LNCAP (cell line): ENCODE data around the gene IP6K3.
A peak's percentile ranks its signal among the peaks of the same experiment; 100 is the strongest.

Source experiments
- TF ChIP-seq, protein P1 (sequence below): fragments of 450-650 bp; IDR thresholded peaks from 2 replicates; pipeline ENCODE4 v1.5.1; 2017; ENCODE audit warnings: mild to moderate bottlenecking

The IP6K3 gene

DNA sequence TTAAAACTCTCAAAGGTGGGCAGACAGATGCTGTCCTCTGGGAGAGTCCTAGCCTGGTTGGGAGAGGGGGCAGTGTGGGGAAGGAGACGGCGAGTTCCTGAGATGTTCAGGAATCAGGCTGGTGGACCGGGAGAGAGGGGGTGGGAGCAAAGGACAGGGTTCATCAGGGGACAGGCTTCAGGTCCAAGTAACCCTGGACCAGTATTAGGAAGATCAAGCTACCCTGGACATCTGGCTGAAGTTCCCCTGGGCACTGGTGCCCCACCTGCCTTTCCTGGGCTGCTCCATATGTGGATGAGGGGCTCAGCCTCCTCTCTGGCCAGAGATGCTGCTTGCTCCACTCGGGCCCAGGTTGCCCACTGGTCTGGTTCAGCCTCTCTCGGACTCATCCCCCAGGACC, 1.1 kb upstream of the IP6K3 start:
- TF ChIP-seq, protein P1, sequence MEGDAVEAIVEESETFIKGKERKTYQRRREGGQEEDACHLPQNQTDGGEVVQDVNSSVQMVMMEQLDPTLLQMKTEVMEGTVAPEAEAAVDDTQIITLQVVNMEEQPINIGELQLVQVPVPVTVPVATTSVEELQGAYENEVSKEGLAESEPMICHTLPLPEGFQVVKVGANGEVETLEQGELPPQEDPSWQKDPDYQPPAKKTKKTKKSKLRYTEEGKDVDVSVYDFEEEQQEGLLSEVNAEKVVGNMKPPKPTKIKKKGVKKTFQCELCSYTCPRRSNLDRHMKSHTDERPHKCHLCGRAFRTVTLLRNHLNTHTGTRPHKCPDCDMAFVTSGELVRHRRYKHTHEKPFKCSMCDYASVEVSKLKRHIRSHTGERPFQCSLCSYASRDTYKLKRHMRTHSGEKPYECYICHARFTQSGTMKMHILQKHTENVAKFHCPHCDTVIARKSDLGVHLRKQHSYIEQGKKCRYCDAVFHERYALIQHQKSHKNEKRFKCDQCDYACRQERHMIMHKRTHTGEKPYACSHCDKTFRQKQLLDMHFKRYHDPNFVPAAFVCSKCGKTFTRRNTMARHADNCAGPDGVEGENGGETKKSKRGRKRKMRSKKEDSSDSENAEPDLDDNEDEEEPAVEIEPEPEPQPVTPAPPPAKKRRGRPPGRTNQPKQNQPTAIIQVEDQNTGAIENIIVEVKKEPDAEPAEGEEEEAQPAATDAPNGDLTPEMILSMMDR = no peak

DNA sequence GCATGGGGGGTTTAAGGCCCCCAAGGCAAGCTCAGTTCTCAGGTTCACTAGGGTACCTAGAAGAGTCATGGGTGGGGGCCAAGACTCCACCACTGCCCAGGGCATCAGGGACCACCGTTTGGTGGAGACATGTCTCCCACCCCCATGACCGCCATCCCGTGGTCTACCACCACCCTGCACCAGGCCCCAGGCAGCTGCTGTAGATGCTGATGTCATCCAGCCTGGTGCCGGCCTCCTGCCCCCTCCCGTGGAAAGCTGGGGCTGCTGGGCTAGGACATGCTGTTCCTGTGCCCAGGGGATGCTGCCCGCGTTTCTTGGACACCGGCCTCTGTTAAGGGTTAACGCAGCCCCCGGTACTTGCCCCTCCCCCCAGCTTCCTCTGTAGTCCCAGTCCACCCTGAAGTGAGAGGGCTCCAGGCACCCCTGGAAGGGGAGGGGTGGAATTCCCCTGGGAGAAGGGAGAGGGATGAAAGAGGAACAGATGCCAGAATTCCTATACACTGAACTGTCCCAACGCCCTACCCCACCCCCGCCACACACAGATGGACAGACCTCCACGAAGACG, 587 bp downstream of the IP6K3 start:
- TF ChIP-seq, protein P1 = no peak

DNA sequence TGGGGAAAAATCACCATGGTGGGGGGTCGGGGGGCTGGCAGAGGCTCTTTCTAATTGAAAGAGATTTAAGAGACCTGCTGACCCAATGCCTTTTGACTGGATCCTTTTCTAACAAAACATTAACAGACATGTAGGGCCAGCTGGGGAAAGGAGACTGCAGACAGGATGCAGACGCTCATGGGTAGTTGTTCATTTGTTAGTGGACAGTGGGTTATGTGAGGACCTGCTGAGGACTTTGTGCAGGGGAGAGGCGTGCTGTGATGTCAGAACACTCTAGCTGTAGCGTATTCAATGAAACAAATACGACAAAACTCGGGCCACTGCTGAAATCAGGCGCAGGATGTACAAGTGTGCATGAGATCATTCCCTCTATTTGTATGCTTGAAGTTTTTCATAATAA, 1.2 kb downstream of the IP6K3 start:
- TF ChIP-seq, protein P1 = no peak

DNA sequence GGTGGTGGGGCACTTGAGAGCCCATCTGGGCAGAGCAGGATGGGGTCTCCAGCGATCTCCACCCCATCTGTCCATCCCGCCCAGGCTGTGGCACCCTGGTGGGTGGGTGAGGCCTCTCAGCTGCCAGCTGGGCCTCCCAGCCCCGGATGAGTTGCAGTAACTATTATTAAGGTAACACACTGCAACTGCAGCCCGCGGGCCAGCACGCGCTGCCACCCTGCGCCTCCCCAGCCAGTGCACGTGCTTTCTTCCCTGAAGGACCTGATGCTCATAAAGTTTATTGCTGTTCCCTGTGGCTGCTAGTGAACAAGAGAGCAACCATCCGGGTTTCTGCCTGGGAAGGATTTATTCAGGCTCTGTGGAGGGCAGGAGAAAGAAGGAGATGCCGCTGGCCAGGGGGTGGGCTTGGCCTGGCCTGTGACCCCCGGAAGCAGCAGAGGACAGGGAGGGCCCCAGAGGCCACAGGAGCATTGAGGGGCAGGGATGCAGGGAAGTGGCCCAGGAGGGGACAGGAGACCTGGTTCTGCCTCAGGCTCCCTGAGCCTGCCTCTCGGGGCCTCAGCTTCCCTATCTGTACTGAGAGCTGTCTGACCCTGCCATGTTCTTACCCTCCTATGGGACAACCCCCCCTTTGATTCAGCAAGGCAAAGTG, 1.7 kb downstream of the IP6K3 start:
- TF ChIP-seq, protein P1 = no peak

DNA sequence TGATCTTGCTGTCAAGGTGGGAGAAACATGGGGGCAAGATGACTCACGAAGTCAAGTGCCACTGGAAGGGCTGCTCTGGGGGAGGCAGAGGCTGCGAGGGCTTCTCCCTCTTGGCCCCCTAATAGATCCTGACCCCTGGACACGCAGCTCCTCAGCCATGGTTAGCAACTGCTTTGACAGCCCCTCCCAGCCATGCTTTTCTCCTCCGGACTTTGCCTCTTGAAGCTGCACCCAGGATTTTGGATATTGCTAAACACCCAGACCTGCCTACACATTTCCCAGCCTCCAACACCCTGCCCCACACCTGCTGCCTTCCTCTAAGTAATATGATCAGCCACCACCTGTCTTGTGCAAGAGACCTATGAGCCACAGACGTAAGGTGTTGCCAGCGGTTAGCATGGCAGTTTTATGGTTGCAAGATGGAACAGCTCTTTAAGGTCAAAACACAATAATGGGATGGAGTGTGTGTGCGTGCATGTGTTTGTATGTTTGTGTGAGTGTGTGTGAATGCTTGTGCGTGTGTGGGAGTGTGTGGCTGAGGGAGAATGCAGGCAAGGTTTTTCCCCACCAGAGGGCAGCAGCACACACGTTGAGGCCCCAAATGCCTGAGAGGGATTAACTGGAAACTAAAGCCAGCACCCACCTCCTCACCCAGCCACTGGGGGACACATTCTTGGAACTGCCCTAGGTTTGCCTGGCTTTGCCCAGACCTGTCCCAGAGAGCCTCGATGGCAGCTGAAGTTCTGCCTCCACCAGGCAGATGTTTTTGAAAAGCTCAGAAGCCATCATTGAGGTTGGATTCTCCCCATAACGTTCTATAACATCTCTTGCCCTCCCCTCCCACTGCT, 2.5 kb downstream of the IP6K3 start:
- TF ChIP-seq, protein P1 = peak; percentile 86

DNA sequence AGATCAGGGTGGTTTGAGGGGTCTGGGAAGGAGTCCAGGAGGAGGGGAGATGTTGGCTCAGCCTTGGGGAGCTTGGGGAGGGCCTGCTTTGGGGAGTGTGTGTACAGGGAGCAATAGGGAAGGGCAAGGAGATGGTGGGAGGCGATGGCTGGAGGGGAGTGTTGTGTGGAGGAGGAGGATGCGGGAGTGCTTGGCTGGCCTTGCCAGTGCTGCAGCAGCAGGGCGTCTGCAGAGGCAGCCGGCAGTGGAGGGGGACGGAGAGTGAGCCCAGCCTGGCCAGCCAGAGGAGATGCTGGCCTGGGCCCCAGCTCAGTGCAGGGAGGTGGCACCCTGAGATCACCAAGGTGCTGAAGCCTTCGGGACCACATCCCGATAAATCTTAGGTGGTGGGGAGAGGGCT, 3.9 kb downstream of the IP6K3 start:
- TF ChIP-seq, protein P1 = no peak

DNA sequence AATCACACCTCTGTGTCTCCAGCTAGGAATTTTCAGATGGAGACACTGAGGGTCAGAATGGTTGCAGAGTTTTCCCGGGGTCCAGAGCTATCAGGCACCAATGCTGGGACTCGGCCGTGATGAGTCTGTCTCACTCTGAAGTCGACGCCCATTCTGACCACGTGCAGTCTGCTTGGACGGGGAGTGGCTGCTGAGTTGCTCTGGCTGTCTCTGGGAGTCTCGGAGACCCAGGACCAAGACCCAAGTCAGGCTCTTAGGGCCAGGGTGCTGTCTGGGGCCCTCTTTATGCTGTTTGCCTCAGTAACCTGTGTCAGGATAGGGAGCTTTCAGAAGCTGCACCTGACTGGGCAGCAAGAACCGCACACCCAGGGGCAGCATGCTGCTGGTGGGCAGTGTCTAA, 4.6 kb downstream of the IP6K3 start:
- TF ChIP-seq, protein P1 = no peak
